ENCODE measurements around the gene HES2.
"Not testable (repeated sequence)": the region's sequence is repeated elsewhere in the genome, so short reads cannot be mapped to it uniquely, and the experiment has no call there.

Gene HES2

GRCh38 chr1:6435129-6435528 is 15.4 kb upstream of the HES2 start:
- DNase-seq = no peak

GRCh38 chr1:6434186-6434585 is 14.5 kb upstream of the HES2 start:
- DNase-seq = no peak

GRCh38 chr1:6431645-6432579 is 12.2 kb upstream of the HES2 start:
- not testable (repeated sequence) for DNase-seq

- DNase-seq = not testable (repeated sequence)
Measured at GRCh38 chr1:6429660-6430411, 10.1 kb upstream of the HES2 start.

GRCh38 chr1:6428453-6428852 is 8.7 kb upstream of the HES2 start:
- DNase-seq = not testable (repeated sequence)

GRCh38 chr1:6427441-6428390 is 8.0 kb upstream of the HES2 start:
- DNase-seq = no peak

GRCh38 chr1:6426972-6427350 is 7.2 kb upstream of the HES2 start:
- no peak for DNase-seq

- no peak for DNase-seq
Measured at GRCh38 chr1:6426277-6426971, 6.7 kb upstream of the HES2 start.

GRCh38 chr1:6425658-6426057 is 5.9 kb upstream of the HES2 start:
- no peak for DNase-seq

- peak; percentile 33 for DNase-seq
Measured at GRCh38 chr1:6424619-6425593, 5.2 kb upstream of the HES2 start, which contains the start of gene ESPN. TSS of gene ESPN (plus strand) at chr1:6424776. CDS start at chr1:6424956, 180 bp downstream.

GRCh38 chr1:6424000-6424565 is 4.4 kb upstream of the HES2 start:
- DNase-seq = no peak

GRCh38 chr1:6423321-6423999 is 3.7 kb upstream of the HES2 start:
- peak; percentile 65 for DNase-seq

GRCh38 chr1:6421266-6421665 is 1.5 kb upstream of the HES2 start:
- no peak for DNase-seq

GRCh38 chr1:6420454-6421042 is 829 bp upstream of the HES2 start:
- no peak for DNase-seq

- DNase-seq = peak; percentile 34
Measured at GRCh38 chr1:6419397-6419803, 319 bp downstream of the HES2 start.

- DNase-seq = no peak
Measured at GRCh38 chr1:6418668-6419396, 887 bp downstream of the HES2 start.

GRCh38 chr1:6417961-6418667 is 1.6 kb downstream of the HES2 start:
- DNase-seq = no peak

GRCh38 chr1:6416906-6417305 is 2.8 kb downstream of the HES2 start:
- no peak for DNase-seq

Measured in NCI-H146 (cell line).